HUDEP-2 (cell line): ENCODE measurements around the gene MAU2.
A peak's percentile ranks its signal among the peaks of the same experiment; 100 is the strongest.

Experiments used
- DNase-seq, 76 experiments: peaks; one replicate each; lab custom pipeline; 2025; ENCODE audit not compliant: unreplicated experiment in 76 of 76; lab: John Stamatoyannopoulos, UW

The MAU2 gene

GRCh38 chr19:19305696-19306095, 14.9 kb upstream of the MAU2 start:
- DNase-seq = no peak

DNA sequence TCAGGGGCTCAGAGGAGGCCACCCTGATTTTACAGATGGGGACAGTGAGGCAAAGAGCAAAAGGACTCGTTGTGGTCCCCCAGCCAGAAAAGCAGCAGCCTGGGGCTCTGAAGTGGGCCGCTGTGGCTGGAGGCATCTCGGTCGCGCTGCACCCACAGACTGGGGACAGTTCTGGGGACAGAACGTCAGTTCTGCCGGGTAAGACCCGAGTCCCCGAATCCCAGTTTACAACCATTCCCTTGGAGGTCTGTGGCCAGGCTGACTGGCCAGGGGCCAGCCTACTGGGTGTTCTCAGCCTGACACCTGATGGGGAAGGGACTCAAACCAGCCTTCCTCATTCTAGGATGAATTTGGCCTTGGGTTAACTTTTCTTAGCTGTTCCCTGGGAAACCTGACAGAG, 14.4 kb upstream of the MAU2 start:
- DNase-seq = no peak

DNA sequence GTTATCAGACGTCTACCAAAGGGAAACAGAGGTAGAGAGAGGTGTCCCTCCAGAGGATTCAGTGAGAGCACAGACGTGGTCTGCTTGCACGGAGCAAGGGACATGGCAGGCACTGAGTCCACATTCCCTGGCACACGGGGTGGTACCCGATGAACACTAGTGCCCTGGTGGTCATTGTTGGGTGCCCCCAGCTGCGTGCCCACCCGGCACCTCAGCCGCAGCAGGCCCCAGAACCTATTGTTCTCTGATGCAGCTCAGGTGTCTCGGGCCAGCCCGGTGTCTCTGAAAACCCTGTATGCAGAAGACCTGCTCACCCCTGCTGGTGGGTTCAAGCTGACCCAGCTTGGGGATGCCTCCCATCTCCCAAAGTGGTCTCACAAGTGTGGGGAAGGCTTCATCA, 12.3 kb upstream of the MAU2 start:
- no peak for DNase-seq

DNA sequence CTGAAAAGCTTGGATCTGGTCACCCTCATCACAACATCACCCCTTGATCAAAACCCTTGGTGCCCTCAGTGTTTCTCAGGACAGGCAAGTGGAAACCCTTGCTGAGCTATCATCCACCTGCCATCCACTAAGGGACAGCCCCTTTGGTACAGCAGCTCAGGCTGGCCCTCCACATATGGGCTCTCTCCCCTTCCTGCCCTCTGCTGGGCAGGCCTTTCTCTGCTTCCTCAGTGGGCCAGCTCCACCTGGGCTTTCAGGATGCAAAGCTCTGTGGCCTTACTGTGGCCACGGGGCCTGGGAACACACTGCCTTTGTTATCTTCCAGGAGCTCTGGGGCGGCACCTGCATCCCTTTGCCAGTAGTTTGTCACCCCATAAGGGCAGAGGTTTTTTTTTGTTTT, 5.2 kb upstream of the MAU2 start:
- no peak for DNase-seq

- no peak for DNase-seq
Observed at GRCh38 chr19:19316082-19316481, 4.5 kb upstream of the MAU2 start.

- DNase-seq = peak in 18 of 76 experiments; percentile 10 to 69 (median 27)
Observed at GRCh38 chr19:19319732-19320360, 783 bp upstream of the MAU2 start.

- DNase-seq = peak in 8 of 76 experiments; percentile 6 to 42 (median 25)
Observed at GRCh38 chr19:19321141-19321577, 530 bp downstream of the MAU2 start.

DNA sequence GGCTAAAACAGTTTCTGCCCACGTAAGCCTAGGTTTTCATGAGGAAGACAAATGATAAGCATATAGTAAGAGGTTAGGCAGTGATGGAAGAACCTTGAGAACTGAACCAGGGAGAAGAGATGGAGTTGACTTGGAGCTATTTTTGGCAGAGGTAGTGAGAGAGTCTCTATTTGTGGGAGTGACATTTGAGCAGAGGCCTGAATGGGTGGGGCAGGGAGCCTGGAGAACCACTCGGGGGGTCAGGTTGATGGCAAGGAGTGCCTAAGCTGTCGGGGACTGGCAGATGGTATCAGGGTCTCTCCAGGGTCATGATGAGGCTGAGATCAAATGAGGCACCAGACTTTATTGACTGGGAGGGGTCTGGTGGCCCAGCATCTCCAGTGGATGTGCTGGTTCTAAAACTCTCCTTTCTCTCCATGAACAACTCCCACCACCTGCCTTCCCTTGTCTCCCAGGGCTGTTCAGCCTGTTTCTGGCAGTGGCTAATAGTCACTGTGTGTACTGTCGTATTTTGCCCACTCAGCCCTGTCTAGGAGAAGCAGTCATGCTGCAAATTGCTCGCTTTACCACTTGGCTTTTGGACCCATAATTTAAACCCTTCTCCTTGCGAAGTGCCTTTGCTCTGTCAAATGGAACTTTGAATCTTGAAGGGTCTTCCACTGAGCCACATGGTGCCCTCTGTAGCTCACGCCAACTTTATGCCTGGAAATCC, 3.6 kb downstream of the MAU2 start:
- DNase-seq = no peak

- DNase-seq = no peak
Observed at GRCh38 chr19:19327672-19328071, 7.0 kb downstream of the MAU2 start.

DNA sequence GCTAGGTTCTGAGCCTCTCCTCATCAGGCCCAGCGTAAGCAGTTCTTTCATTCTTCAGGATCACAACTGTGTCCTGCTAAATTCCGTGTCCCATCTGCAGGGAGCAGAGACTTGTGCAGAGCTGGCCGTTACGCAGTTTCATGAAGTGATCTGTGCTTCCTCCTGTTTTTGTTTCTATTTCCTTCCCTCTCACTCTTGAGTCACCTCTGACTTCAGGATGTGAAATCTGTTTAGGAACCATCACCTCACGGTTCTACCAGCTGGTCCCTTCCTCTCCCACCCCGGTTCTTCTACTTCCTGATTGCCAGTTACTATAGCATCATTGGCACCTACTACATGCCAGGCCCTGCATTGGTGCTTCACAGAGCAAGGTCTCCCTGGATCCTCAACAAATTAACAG, 8.5 kb downstream of the MAU2 start:
- DNase-seq = no peak

DNA sequence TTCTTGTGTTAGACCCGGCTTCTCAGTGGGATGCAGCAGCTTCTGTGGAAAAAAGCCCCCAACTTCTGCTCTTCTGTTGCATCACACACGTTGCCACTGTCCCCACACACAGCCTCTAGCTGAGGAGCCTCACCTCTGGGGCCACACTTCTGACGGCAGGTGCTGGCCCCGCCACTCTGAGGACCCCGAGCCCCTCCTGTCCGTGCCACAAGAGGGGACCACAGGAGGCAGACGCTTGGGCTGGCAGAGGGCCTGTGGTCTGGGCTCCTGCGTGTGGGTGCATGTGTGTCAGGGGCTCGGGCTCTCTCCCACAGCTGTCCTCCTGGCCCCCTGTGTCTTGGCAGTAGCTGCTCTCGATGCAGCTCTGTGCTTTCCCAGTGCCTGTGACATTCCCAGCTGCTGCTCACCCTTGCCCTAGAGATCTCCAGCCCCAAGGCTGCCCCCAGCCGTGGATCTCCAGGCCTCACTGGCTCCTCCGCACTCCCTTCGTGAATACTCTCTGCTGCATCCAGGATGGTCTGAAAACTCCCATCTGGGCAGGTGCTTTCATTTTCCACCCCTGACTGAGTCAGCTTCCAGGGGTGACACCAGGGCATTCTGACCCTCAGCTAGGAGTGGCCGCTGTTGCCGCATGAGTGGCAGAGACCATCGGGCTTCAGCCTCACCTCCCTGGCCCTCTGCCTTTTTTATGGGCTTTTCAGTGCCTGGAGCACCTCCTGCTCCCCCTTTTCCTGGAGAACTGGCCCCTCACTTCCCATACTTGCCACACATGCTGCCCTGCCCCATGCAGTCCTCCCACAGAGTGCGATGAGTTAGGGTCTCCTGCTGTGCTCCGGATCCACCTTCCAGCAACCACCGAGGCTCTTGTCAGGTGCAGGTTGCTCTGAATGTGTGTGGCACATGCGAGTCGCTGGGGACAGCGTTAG, 13.7 kb downstream of the MAU2 start:
- DNase-seq = no peak

- DNase-seq = no peak
Observed at GRCh38 chr19:19334989-19335344, 14.3 kb downstream of the MAU2 start.

DNA sequence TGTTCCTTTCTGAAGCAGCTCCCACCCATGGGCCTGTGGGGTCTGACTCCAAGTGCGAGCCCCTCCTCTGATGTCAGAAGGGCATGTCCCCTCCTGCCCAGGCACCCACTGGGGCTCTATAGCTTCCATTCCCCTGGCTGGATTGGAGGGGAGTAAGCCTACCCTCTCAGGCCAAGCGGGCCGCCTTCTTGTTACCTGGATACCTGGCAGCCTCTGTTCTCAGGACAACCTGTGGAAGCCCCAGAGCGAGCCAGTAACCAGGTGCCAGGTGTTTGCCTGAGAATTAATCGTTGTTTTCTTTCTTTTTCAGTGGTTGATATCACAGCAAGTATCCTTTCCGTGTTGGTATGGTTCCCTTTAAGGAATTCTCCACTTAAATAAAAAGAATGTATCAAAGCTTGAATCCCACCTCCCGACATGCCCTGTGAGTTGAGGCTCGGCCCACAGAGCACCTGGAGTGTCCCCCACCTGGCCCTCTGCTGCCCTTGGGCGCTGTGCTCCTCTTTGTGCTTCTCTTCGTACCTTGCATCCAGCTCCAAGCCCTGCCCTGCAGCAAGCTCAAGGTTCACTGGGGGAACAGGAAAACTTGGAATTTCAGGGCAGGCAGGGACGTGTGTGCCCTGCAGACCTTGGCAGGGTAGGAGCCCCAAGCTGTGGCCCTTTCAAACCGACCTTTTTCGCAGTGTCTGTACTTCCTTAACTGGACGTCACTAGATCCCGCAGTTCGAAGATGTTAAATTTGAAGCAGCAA, 15.0 kb downstream of the MAU2 start:
- DNase-seq = no peak

DNA sequence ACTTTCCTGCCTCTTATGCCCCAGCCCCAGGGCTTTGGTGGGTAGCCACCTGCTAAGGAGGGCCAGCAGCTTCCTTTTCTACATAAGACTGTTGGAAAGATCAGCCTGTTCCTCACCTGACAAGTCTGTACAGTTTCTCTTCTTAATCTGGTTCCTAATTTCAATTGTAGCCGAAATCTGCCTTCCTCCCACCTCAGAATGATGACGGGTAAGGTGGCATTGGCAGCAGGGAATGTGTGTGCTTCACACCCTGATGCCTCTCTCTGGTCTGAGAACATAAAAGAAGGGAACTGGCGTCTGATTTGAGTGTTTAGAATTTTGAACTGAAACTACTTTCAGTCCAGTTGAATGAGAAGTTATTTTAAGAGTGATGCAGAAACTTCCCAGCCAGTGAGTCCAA, 16.0 kb downstream of the MAU2 start:
- DNase-seq = no peak

DNA sequence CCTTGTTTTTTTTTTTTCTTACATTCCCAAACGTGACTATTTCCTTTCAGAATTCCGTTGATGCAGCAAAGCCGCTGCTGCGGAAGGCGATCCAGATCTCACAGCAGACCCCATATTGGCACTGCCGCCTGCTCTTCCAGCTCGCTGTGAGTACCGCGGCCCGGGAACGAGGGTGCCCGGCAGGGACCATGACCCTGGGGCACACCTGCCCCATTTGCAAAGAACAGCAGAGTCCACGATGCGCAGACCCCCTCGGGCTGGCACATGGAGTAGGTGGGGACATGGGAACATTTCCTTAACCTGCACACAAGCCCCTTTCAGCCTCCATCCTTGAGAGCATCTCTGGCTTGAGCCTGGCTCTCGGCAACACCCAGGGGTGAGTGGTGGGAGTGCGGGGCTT, 16.5 kb downstream of the MAU2 start:
- DNase-seq = no peak

- DNase-seq = no peak
Observed at GRCh38 chr19:19338082-19338481, 17.5 kb downstream of the MAU2 start.

DNA sequence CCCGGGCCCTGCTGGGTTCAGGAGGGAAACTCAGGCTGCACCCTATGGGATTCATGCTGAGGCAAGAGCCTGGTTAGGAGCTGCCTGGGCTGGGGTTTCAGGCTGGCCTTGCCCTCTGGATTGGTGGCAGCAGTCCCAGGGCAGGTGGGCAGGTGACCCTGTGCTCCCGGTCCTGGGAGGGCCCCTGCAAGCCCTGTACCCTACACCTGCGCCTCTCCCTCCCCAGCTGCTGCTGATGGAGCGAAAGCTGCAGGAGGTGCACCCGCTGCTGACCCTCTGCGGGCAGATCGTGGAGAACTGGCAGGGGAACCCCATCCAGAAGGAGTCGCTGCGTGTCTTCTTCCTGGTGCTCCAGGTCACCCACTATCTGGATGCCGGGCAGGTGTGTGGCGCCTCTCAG, 20.4 kb downstream of the MAU2 start:
- DNase-seq = no peak

- peak in 56 of 76 experiments; percentile 13 to 78 (median 48) for DNase-seq
Observed at GRCh38 chr19:19342086-19343015, 21.7 kb downstream of the MAU2 start.

GRCh38 chr19:19343016-19343362, 22.4 kb downstream of the MAU2 start:
- no peak for DNase-seq

GRCh38 chr19:19343762-19344161, 23.1 kb downstream of the MAU2 start:
- DNase-seq = no peak
